K562 (cell line): ENCODE measurements around the gene GPR162. TPM values are rescaled to one million over a fixed set of nuclear protein-coding genes. Genes with fewer than 3 reads are reported as not detected.

Experiments used
- CBX3 ChIP-seq, 2 experiments: IDR thresholded peaks; 1 replicate in 1 of 2; 2 replicates in 1 of 2; pipeline ENCODE4 v1.6.1; 2012; ENCODE audit warnings: inconsistent platforms in 2 of 2, low read length in 2 of 2, borderline replicate concordance in 1 of 2, control low read depth in 1 of 2
- ELF1 ChIP-seq: fragments of 200-800 bp; sonication (Bioruptor generic); IDR thresholded peaks from 2 replicates; pipeline ENCODE4 v1.6.1; 2016; ENCODE audit warnings: missing genetic modification characterization, missing compliant biosample characterization
- EP300 ChIP-seq: IDR thresholded peaks from 2 replicates; pipeline ENCODE4 v1.6.1; 2012; ENCODE audit warnings: low read length, improper control_type of control experiment
- KLF13 ChIP-seq: fragments of 450-650 bp; IDR thresholded peaks from 2 replicates; pipeline ENCODE4 v1.6.1; 2016; ENCODE audit warnings: missing genetic modification characterization, low read depth, mild to moderate bottlenecking, missing compliant biosample characterization, moderate library complexity, borderline replicate concordance
- NFATC3 ChIP-seq: fragments of 450-650 bp; IDR thresholded peaks from 2 replicates; pipeline ENCODE4 v1.6.1; 2017; ENCODE audit warnings: mild to moderate bottlenecking
- NFYB ChIP-seq: IDR thresholded peaks from 2 replicates; pipeline ENCODE4 v1.6.1; 2011; ENCODE audit warnings: mild to moderate bottlenecking, moderate library complexity; ENCODE audit not compliant: insufficient read length; ENCODE audit errors: extremely low read depth
- RBM34 ChIP-seq: fragments of 200-400 bp; formaldehyde crosslinking; IDR thresholded peaks from 2 replicates; pipeline ENCODE4 v1.6.1; 2018; ENCODE audit warnings: low read length, borderline replicate concordance; ENCODE audit not compliant: insufficient read depth
- SIN3B ChIP-seq: fragments of 450-650 bp; IDR thresholded peaks from 2 replicates; pipeline ENCODE4 v1.6.1; 2017; ENCODE audit warnings: low read depth, mild to moderate bottlenecking, moderate library complexity
- TBP ChIP-seq: optimal IDR thresholded peaks from 2 replicates; pipeline ENCODE3; 2011; ENCODE audit warnings: low read depth, low read length, improper control_type of control experiment
- YY1 ChIP-seq, 3 experiments: IDR thresholded peaks; 2 replicates each; pipeline ENCODE4 v1.6.1; 2011; ENCODE audit warnings: low read length in 2 of 3, mild to moderate bottlenecking in 2 of 3, moderate library complexity in 2 of 3, borderline replicate concordance in 1 of 3, control low read depth in 1 of 3, low read depth in 1 of 3; ENCODE audit not compliant: insufficient read depth in 3 of 3, insufficient replicate concordance in 2 of 3, control insufficient read depth in 1 of 3, insufficient read length in 1 of 3; ENCODE audit errors: extremely low read depth in 1 of 3
- ZNF174 ChIP-seq: fragments of 250-450 bp; sonication (Bioruptor Pico); IDR thresholded peaks from 2 replicates; pipeline ENCODE4 v1.4.0; 2020; ENCODE audit warnings: mild to moderate bottlenecking
- polyA plus RNA-seq, 8 experiments: library from polyadenylated mRNA; depleted of rRNA in 4 of 8; stranded (reverse) in 5 of 8; unstranded in 3 of 8; fragments of >200 nt; fragmentation: Nextera tagmentation in 2 of 8; fragmentation: Illumina TruSeq in 1 of 8; extraction: Ambion mirVana in 2 of 8; extraction: Trizol in 1 of 8; gene quantifications; 2 replicates each; pipeline versions ENCODE4 v1.2.1 to v1.2.3, GENCODE V29; 2011 to 2014; ENCODE audit warnings: inconsistent platforms in 1 of 8, missing spikeins in 1 of 8
- total RNA-seq, 7 experiments: library from RNA; depleted of rRNA in 6 of 7; stranded (reverse); fragments of >200 nt in 6 of 7; fragmentation: Illumina TruSeq in 2 of 7; extraction: Trizol in 2 of 7; gene quantifications; 2 replicates each; pipeline versions ENCODE4 v1.2.1 to v1.2.3, GENCODE V29; 2011 to 2021; ENCODE audit warnings: low replicate concordance in 1 of 7
- TF ChIP-seq, protein P1 (sequence below), 2 experiments: fragments of 450-650 bp; IDR thresholded peaks; 2 replicates each; pipeline ENCODE4 v1.6.1; 2018; ENCODE audit warnings: mild to moderate bottlenecking in 2 of 2, low read depth in 1 of 2; ENCODE audit not compliant: partially characterized antibody in 2 of 2
- TF ChIP-seq, protein P2 (sequence below), 2 experiments: IDR thresholded peaks; 2 replicates each; pipeline ENCODE4 v1.6.1; 2011; ENCODE audit warnings: borderline replicate concordance in 1 of 2, control low read depth in 1 of 2, low read depth in 1 of 2, low read length in 1 of 2, mild to moderate bottlenecking in 1 of 2, mixed read lengths in 1 of 2, moderate library complexity in 1 of 2; ENCODE audit not compliant: insufficient read depth in 1 of 2, insufficient read length in 1 of 2, poor library complexity in 1 of 2, severe bottlenecking in 1 of 2; ENCODE audit errors: extremely low read depth in 1 of 2
- TF ChIP-seq, protein P3 (sequence below): fragments of 250-450 bp; sonication (Bioruptor Pico); IDR thresholded peaks from 2 replicates; pipeline ENCODE4 v1.8.0; 2022; ENCODE audit warnings: moderate library complexity, mild to moderate bottlenecking, inconsistent platforms
- TF ChIP-seq, protein P4 (sequence below), 2 experiments: IDR thresholded peaks in 1 of 2; conservative IDR thresholded peaks in 1 of 2; 2 replicates each; pipeline ENCODE4 v1.6.1; 2016; ENCODE audit warnings: low read depth in 2 of 2, mild to moderate bottlenecking in 1 of 2, missing compliant biosample characterization in 1 of 2, missing genetic modification characterization in 1 of 2, moderate library complexity in 1 of 2

Gene GPR162
- total and polyA plus RNA-seq, 9 of the 15 experiments (the other 6 are each of a cell fraction or from before 2014, with no cell fraction given) = 0.65 to 1.8 (median 1.1) TPM; not detected in 2

DNA sequence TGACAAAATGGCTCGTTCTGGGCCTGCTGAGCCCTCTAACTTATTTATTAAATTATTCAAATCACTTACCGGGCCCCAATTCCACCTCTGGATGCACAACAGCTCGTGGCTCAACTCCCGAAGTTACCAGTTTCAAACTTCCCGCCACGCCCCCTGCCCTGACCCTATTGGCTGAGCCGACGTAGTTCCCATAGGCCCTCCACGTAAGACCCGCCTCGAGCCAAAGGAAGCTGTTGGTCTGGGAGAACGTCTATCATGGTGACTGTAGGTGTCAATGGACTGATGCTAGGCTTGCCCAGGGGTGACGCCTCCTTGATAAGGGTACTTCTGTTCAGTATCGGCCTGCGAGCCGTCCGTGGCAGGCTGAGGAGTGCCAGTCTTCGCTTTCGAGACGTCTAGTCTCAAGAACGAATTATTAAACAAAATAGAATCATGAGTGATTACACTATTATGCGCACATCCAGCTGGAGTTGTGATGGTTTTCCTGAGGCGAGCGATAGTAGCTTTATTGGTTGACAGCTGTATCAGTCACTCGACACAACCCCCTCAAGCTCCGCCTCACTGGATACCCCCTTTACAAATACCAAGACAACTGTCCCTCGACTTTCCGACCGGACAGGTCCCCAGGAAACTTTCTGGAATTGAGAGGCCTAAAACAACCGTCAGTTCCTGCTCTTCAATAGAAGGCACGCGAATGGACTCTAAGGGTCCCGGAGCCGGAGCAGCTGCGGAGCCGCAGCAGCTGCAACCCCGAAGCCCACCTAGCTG is 29.7 kb downstream of the GPR162 start, which contains the start of gene CDCA3 (continued):
- TF ChIP-seq, protein P1, sequence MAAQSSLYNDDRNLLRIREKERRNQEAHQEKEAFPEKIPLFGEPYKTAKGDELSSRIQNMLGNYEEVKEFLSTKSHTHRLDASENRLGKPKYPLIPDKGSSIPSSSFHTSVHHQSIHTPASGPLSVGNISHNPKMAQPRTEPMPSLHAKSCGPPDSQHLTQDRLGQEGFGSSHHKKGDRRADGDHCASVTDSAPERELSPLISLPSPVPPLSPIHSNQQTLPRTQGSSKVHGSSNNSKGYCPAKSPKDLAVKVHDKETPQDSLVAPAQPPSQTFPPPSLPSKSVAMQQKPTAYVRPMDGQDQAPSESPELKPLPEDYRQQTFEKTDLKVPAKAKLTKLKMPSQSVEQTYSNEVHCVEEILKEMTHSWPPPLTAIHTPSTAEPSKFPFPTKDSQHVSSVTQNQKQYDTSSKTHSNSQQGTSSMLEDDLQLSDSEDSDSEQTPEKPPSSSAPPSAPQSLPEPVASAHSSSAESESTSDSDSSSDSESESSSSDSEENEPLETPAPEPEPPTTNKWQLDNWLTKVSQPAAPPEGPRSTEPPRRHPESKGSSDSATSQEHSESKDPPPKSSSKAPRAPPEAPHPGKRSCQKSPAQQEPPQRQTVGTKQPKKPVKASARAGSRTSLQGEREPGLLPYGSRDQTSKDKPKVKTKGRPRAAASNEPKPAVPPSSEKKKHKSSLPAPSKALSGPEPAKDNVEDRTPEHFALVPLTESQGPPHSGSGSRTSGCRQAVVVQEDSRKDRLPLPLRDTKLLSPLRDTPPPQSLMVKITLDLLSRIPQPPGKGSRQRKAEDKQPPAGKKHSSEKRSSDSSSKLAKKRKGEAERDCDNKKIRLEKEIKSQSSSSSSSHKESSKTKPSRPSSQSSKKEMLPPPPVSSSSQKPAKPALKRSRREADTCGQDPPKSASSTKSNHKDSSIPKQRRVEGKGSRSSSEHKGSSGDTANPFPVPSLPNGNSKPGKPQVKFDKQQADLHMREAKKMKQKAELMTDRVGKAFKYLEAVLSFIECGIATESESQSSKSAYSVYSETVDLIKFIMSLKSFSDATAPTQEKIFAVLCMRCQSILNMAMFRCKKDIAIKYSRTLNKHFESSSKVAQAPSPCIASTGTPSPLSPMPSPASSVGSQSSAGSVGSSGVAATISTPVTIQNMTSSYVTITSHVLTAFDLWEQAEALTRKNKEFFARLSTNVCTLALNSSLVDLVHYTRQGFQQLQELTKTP (IDR thresholded peaks at IDR 0.05; ENCODE audit: low read depth in 1 of 2, partially characterized antibody in 2 of 2) = peak in 1 of 2 experiments; percentile 9
- peak in 1 of 3 experiments; percentile 4 for TF ChIP-seq YY1 (IDR thresholded peaks at IDR 0.05; ENCODE audit: borderline replicate concordance in 1 of 3, control insufficient read depth in 1 of 3, extremely low read depth in 1 of 3, insufficient read depth in 3 of 3, insufficient read length in 1 of 3, insufficient replicate concordance in 2 of 3, low read depth in 1 of 3, low read length in 2 of 3)
- TF ChIP-seq NFATC3 = no peak
- TF ChIP-seq, protein P2, sequence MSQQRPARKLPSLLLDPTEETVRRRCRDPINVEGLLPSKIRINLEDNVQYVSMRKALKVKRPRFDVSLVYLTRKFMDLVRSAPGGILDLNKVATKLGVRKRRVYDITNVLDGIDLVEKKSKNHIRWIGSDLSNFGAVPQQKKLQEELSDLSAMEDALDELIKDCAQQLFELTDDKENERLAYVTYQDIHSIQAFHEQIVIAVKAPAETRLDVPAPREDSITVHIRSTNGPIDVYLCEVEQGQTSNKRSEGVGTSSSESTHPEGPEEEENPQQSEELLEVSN (IDR thresholded peaks at IDR 0.05; ENCODE audit: borderline replicate concordance in 1 of 2, extremely low read depth in 1 of 2, insufficient read depth in 1 of 2, insufficient read length in 1 of 2, low read depth in 1 of 2, low read length in 1 of 2, poor library complexity in 1 of 2, severe bottlenecking in 1 of 2) = peak; percentile 70 to 95
- TF ChIP-seq KLF13 = peak; percentile 66; the same call in 1 of the 2 replicates
- TF ChIP-seq NFYB = peak; percentile 98
- TF ChIP-seq, protein P3, sequence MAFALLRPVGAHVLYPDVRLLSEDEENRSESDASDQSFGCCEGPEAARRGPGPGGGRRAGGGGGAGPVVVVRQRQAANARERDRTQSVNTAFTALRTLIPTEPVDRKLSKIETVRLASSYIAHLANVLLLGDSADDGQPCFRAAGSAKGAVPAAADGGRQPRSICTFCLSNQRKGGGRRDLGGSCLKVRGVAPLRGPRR (CRISPR knock-in tag) = no peak
- TF ChIP-seq, protein P4, sequence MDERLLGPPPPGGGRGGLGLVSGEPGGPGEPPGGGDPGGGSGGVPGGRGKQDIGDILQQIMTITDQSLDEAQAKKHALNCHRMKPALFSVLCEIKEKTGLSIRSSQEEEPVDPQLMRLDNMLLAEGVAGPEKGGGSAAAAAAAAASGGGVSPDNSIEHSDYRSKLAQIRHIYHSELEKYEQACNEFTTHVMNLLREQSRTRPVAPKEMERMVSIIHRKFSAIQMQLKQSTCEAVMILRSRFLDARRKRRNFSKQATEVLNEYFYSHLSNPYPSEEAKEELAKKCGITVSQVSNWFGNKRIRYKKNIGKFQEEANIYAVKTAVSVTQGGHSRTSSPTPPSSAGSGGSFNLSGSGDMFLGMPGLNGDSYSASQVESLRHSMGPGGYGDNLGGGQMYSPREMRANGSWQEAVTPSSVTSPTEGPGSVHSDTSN (CRISPR knock-in tag; IDR thresholded peaks at IDR 0.05; ENCODE audit: low read depth) = peak; percentile 73
- TF ChIP-seq, protein P4 (tag; conservative IDR thresholded peaks at IDR 0.05; ENCODE audit: low read depth) = peak; percentile 96
- no peak; a peak in 1 of 3 replicates for TF ChIP-seq CBX3 (IDR thresholded peaks at IDR 0.05; ENCODE audit: borderline replicate concordance in 1 of 2, low read length in 2 of 2)
- TF ChIP-seq EP300 = no peak
- no peak for TF ChIP-seq RBM34
- TF ChIP-seq ZNF174 (CRISPR knock-in tag) = no peak
- no peak for TF ChIP-seq ELF1 (tag)
- TF ChIP-seq TBP = peak; percentile 75
- TF ChIP-seq SIN3B = 0 out of 2 replicates have a peak, but pooled peaks have one; percentile 51
